Activated CD4-positive, alpha-beta T cell treated with anti-CD3 and anti-CD28 coated beads, Interleukin-10, Interleukin-2, amounts not matched to agents 100 ng/mL and 50 ng/mL, durations not matched to agents 16 hours and 8 hours (primary cell): Measurements from ENCODE around the gene CYS1.
"Not testable (repeated sequence)": the region's sequence is repeated elsewhere in the genome, so short reads cannot be mapped to it uniquely, and the experiment has no call there.

Experiments
- DNase-seq: peaks from one replicate; pipeline ENCODE4 v3.0.0-alpha.2; 2020

Gene CYS1, protein sequence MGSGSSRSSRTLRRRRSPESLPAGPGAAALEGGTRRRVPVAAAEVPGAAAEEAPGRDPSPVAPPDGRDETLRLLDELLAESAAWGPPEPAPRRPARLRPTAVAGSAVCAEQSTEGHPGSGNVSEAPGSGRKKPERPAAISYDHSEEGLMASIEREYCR

DNA sequence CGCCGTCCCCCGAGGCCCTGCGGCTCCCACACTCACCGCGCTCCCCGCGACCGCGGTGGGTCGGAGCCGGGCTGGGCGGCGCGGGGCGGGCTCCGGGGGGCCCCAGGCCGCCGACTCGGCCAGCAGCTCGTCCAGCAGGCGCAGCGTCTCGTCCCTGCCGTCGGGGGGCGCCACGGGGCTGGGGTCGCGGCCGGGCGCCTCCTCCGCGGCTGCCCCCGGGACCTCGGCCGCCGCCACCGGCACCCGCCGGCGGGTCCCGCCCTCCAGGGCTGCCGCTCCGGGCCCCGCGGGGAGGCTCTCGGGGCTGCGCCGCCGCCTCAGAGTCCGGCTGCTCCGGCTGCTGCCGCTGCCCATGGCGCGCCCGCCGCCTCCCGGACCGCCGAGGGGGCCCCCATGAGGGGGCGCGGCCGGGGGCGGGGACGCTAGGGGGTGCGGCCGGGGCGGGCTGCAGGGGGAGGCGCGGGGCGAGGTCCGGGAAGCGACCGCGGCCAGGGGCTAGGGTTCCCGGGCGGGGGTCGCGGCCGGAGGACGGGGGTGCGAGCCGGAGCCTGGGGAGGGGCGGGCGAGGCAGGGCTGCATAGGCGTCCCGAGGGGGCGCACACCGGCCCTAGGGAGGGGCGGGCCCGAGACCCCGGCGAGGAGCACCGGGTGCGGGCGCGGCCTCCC, at the start of gene CYS1:
CYS1 (minus strand) TSS at position 542 of the 666 bp plus-strand sequence; CDS start at position 354, 188 bp downstream.
- no peak for DNase-seq

DNA sequence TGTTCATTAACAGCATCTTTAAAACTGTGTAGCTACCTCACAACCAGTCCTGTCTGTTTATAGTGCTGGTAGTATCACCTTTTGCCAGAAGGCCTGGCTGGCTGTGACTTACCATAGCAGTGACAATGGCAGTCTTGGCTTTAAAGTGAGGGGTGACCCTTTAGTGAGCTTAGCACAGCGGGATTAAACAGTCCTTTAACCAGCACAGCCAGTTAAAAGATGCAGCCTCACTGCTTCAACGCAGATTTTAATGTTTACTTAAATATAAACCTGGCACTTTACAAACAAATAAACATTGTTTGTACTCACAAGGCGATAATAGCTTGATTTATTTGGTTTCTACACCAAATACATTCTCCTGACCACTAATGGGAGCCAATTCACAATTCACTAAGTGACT, 49.3 kb upstream of the CYS1 start:
- DNase-seq = no peak

DNA sequence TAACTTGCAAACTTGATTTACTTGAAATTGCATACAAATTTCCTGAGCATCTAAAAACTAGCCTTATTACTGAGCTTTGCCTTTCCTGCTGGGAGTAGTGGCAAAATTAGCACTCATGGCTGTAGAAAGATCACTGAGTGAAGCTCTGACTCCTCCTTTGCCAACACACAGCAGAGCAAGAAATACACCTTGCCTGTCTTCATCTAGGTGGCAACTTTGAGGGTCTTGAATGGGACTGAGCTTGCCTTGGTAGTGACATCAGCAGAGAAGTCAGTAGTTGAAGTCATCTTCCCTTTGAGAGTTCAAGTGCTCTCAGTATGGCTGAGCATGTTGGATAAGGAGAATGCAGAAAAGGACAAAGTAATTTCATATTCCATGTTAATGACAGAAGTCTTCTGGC, 48.2 kb upstream of the CYS1 start:
- no peak for DNase-seq

DNA sequence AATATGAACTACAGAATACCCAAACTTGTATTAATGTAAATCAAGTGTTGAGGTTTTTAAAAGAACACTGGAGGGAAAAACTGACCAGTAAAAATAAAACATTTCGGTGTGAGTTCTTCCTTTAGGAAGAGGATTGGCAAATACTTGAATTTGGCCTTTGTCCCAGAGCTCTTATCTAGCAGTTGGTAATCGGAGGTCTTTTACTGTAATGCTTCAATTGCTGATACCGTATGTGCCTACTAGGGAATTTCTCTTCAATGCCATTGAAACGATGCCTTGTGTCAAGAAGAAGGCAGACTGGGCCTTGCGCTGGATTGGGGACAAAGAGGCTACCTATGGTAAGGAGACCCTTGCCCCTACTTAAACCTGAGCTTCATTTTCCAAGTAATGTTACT, 46.4 kb upstream of the CYS1 start:
- no peak for DNase-seq

DNA sequence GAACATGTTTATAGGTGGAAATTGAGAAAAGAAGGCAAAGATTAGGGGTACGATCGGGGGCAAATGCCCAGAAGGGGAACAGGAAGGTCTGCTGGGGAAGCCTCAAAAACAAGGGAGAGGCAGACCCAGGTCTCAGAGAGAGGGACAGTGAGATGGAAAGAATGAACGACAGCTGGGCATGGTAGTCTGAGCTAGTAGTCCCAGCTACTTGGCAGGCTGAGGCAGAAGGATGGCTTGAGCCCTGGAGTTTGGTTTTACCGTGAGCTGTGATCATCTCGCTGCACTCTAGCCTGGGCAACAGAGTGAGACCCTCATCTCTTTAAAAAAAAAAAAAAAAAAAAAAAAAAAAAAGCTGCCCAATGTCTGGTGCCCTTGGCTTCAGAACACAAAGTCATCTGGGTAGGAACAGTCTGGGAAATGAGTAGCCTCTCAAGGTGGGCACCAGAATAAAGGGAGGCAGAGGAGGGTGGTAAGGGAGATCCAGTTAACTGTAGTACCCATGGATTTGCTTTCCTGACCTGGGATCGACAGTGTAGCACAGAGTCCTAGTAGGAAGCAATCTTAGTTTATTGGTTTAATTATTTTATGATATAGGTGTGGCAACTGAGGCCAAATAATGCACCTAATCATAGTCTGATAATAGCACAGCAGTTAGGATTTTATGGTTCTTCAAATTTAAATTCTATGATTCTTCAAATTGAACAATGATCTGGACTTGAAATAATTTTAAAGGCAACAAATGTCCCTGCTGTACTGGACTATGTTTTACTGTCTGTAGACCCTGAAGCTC, 45.8 kb upstream of the CYS1 start:
- DNase-seq = no peak

DNA sequence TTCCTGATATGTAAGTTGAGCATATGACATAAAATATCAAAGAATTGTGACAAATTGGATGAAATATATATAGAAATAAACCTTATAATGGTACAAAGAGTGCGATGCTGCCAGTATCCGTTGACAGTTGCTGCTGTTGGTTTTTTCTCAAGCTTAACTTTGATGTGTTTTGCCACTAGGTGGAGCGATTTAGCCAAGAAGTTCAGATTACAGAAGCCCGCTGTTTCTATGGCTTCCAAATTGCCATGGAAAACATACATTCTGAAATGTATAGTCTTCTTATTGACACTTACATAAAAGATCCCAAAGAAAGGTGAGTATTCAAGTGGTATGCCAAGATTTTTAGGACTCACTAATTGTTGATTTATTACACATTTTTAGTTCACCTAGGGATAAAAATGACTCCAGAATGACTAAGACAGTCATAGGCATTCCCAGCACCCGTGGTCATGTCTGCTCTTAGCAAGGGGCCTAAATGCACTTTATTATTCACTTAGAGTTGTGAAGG, 44.4 kb upstream of the CYS1 start:
- DNase-seq = peak; percentile 76

DNA sequence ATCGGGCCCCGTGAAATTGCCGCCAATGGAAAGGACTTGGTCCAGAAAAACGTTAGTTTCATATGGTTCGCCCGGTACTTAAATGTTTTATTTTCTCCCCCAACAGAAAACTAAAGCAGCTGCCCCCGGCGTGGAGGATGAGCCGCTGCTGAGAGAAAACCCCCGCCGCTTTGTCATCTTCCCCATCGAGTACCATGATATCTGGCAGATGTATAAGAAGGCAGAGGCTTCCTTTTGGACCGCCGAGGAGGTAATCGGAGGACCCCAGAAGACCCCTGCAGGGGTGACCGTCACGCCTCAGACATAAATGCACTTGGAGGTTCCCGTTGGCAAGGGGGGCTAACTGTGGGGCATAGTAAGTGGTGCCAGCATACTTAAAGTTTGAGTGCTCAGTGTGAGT, 43.1 kb upstream of the CYS1 start:
- peak; percentile 32 for DNase-seq

DNA sequence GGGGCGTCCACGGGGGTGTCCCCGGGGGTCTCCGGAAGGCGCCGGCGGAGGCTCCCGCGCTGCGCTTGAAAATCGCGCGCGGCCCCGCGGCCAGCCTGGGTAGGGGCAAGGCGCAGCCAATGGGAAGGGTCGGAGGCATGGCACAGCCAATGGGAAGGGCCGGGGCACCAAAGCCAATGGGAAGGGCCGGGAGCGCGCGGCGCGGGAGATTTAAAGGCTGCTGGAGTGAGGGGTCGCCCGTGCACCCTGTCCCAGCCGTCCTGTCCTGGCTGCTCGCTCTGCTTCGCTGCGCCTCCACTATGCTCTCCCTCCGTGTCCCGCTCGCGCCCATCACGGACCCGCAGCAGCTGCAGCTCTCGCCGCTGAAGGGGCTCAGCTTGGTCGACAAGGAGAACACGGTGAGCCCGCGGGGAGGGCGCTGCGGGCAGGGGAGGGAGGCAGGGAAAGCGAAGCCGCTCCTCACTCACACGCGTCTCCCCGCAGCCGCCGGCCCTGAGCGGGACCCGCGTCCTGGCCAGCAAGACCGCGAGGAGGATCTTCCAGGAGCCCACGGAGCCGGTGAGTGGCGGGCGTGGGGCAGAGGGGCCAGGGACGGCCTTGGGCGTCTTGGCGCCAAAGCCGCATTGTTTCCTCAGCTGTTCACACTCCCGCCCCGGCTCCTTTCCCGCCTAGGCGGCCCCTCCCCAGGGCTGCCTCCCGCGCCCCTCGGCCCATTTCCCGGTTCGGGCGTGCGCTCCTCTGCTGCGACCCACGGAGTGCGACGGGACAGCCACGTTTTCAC, 42.5 kb upstream of the CYS1 start, which contains the start of gene RRM2:
RRM2 (plus strand) TSS at position 240 of the 781 bp plus-strand sequence; CDS start at position 300, 60 bp downstream.
- peak; percentile 99 for DNase-seq

DNA sequence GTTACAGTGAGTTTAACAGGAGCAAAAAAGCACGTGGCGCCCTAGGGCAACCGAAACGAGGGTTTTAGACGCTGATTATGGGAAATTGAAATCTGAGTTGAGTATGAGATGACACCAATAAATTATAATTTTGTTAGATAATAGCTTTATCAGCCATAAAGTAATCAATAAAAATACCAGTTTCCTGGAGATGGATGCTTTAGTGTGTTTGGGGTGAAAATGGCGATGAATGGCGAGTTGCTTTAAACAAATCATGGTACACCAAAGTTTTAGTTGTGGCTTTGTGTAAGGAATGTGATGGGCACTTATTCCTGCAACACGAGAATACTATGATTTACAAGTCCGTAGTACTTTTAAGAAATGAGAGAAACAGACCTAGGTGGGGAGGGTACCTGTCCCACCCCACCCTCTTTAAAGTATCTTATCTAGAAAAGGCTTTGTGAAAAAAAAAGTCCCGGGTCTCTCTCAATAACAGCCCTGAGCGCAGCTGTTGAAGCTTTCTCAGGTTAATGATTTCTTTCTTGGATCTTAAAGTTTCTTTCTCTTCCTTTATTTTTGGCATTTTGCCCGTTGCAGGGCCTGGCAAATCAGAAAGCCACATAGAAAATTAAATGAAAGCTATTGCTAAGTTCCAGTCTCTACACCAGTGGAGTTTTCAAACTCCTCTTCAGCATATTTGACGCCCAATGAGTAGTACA, 40.8 kb upstream of the CYS1 start:
- DNase-seq = peak; percentile 32

DNA sequence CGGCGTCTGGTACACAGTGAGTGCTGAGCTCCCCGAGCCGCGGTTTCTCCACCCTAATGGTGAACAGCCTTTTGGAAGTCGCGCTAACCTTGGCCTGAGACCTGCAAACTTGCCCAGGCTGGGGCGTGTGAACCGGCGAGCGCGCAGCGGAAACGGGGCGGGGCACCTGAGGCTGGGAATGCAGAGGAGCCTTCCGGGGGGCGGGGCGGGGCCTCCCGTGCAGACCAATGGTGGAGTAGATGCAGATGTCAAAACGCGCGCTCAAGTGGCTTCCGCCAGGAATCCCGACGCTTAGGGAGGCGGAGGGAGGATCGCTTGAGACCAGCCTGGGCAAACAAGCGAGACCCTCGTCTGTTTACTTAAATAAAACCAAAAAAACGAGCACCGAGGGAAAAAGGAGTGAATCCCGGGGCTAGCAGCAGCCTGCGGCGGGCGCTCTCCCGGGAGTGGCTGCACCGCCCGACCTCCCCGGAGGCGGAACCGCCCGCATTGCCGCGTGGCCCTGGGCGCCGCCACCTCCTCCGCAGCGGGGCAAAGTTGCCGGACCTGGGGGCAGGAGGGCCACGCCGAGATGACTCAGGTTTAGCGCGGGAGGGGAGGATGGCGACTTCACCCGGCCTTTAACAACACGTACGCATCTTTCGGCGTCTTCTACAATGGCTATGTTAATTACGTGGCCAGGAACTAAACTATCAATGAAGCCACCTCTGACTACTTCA, 40.1 kb upstream of the CYS1 start:
- peak; percentile 98 for DNase-seq

DNA sequence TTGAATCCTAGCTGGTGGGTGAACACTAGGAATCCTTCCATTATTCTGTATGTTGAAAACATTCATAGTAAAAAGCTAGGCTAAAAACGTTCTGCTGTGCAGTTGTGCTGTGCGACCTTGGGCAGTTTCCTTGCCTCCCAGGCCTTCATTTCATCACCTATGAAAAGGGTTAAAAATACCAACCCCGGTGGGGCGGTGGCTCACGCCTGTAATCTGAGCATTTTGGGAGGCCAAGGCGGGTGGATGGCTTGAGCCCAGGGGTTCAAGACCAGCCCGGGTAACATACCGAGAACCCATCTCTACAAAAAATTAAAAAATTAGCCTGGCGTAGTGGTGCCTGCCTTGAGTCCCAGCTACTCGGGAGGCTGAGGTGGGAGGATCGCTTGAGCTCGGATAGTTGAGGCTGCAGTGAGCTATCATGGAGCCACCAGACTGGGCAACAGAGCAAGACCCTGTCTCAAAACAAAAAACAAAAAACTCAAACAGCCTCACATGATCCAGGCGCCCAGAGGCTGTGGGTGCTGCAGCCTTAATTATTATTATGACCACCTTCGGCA, 39.5 kb upstream of the CYS1 start:
- no peak for DNase-seq

DNA sequence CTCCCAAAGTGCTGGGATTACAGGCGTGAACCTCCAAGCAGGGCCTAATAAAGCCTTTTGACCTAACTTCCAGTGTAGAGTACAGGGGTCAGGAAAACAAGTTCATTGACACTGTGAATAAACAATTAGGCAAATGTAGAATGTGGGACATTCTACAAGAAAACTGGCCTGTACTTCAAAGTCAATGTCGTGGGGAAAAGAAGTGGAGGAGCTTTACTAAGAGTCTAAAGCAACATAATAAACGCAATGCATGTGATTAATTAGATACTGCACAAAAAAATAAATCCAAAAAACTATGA, 38.8 kb upstream of the CYS1 start:
- no peak for DNase-seq

DNA sequence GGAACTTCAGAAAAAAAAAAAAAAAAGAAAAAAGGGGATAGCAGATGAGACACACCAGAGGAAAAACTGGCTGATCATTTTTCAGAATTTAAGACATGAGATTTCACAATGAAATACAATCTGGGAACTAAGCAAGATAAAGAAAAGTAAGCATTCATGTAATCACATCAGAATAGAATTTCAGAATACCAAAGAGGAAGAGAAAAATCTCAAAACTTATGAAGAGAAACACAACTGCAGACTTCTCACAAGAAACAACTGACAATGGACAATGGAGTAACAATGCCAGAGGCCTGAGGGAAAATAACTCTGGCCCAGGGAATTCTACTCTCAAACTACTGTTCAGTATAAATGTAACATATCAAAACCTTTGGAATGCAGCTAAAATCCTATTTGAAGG, 29.1 kb upstream of the CYS1 start:
- no peak for DNase-seq

DNA sequence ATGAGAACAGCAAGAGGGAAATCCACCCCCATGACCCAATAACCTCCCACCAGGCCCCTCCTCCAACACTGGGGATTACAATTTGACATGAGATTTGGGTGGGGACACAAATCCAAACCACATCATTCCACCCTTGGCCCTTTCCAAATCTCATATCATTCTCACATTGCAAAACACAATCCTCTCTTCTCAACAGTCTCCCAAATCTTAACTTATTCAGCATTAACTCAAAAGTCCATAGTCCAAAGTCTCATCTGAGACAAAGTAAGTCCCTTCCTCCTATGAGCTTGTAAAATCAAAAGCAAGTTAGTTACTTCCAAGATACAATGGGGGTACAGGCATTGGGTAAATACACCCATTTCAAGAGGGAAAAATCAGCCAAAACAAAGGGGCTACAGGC, 24.7 kb upstream of the CYS1 start:
- DNase-seq = not testable (repeated sequence)

DNA sequence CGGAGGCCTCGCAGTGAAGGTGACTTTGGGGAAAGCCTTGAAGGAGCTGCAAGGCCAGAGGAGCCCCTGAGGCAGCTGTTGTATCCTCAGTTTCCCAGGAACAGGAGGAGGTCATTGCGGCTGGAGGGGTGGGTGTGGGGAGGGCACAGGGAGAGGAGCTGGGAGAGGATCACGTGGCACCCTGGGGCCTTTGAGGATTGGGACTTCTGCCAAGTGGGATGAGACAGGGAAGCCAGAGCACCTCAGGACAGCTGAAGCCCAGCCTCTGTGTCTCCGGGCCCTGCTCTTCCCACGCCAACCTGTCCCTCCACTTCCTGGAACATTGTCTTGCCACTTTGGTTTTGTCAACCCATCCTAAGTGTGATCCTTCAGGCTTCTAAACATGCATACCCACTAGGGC, 23.0 kb upstream of the CYS1 start:
- no peak for DNase-seq

DNA sequence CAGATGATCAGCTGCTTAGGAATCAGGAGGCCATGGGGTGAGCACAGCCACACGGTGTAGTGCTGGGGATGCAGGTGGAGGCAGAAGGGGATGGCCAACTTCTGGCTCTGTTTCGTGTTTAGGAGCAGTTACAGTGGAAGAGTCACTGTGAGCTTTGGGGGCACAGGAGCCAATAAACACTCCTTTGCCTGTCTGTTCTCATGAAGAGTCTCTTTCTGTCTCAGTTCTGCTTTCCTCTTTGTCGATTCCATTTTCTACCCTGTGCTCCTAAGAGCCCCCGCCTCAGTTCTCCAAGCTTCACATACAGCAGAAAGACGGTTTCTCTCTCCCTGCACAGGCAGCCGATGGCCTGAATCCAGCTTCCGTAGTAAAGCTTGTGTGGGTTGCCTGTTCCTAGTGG, 21.3 kb upstream of the CYS1 start:
- DNase-seq = no peak

DNA sequence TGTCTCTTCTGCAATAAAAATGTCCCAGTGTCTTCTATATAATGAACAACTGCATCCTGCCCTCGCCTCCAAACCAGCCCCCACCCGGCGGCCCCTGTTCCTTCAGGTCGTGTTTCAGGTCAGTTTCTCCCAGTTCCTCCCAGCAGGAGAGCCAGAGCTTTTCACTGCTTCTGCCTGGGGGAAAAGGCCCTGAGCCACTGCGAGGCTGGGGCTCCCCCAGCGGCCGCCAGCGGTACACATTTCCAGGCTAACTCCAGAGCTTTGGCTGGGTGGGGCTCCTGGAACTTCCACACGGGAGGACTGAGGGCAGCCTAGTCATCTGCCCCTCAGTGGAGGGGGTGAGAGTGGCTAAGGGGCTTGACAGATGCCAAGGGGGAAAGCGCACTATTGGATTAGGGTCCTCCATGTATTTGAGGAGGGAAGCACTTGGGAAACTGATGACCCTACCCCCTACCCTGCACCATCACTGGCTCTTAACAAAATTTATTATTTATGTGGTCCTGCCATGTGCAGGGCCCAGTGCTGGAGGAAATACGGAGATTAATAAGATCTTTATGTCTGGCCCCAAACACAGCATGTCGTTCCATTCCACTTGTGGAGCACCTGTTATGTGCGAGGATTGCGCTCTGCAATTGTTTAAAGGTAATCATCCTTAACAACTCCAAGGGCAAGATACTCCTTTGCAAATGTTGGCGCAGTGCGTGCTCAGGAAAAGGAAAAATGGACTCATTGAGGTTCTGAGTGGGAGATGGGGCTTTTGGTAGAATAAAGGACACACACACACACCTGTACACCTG, 17.3 kb upstream of the CYS1 start:
- peak; percentile 39 for DNase-seq

DNA sequence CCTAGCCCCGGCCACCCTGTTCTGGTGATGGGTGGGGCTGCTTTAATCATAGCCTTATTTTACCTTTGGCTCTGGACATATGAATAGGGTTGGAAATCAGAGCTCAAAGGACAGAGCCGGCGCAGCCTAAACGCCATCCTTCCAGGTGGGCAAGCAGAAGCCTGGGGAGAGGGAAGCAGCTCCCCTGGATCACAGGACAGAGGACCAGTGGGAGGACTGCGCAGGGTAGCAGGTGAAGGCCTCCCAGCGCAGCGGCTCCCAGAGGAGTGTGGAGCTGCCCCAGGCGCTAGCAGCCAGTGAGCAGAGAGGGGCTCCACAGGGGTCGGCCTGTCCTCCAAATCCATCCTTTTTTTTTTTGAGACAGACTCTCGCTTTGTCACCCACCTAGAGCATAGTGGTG, 16.4 kb upstream of the CYS1 start:
- no peak for DNase-seq

DNA sequence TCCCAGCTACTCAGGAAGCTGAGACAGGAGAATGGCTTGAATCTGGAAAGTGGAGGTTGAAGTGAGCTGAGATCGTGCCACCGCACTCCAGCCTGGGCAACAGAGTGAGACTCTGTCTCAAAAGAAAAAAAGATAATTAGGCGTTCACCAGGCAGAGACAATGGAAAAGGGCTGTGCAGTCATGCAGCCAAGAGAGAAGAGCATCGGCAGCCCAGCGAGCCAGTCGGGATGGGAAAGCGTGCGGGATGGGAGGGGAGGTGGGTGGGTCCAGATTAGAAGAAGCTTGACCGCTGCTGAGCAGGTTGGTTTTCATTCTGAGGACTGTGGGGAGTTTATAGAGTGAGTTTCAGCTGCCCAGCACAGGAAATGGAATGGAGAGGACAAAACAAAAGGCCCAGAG, 15.0 kb upstream of the CYS1 start:
- no peak for DNase-seq

DNA sequence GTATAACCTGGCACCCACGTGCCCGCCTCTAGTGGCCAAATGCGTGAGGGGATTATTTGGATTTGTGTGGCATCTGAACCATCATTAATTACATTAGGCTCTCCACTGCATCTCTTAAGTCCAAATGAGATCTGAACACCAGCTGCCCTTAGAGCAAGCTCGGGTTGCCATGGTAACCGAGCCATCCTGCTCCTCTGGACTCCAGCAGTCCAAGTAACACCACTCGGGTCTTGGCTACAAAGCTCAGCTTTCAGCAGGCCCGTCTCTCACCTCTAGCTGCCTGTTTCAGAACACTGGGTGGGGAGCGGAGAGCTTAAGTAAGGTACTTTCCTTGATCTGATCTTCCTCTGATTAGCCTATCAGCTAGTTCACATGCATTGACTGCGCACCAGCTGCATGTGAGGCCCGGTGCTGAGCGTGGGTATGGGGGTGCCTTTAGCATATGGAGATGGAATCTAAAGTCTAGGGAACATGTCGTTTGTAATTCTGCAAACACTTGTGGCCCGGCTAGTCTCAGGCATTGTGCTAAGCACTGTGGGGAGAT, 14.1 kb upstream of the CYS1 start:
- no peak for DNase-seq

DNA sequence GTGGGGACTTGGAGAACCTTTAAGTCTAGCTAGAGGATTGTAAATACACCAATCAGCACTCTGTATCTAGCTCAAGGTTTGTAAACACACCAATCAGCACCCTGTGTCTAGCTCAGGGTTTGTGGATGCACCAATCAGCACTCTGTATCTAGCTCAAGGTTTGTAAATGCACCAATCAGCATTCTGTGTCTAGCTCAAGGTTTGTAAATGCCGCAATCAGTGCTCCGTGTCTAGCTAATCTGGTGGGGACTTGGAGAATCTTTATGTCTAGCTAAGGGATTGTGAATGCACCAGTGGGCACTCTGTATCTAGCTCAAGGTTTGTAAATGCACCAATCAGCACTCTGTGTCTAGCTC, 11.7 kb upstream of the CYS1 start:
- DNase-seq = not testable (repeated sequence)
